SK-N-SH treated with all-trans-retinoic acid at 6 μM for 48 hours (cell line): ENCODE data around the gene PARD3B.

Experiments
- ATAC-seq: fragments of 200-7000 bp; cut with Tn5 transposase; 3 replicates; pipeline ENCODE4 v1.9.1; 2020; ENCODE audit warnings: mild to moderate bottlenecking, moderate library complexity
- ARNTL ChIP-seq: fragments of 450-650 bp; formaldehyde crosslinking; IDR thresholded peaks from 2 replicates; pipeline ENCODE4 v1.5.0; 2020; ENCODE audit warnings: low read depth, mild to moderate bottlenecking, moderate library complexity, borderline replicate concordance
- BACH2 ChIP-seq: fragments of 250-450 bp; sonication (Bioruptor Pico); IDR thresholded peaks from 2 replicates; pipeline ENCODE4 v1.9.0; 2021; ENCODE audit warnings: mild to moderate bottlenecking, borderline replicate concordance
- CREB5 ChIP-seq: fragments of 250-450 bp; sonication (Bioruptor Pico); IDR thresholded peaks from 2 replicates; pipeline ENCODE4 v1.5.1; 2020; ENCODE audit warnings: low read depth, mild to moderate bottlenecking, moderate library complexity
- CSDC2 ChIP-seq: fragments of 250-450 bp; sonication (Bioruptor Pico); IDR thresholded peaks from 2 replicates; pipeline ENCODE4 v1.5.0; 2020; ENCODE audit warnings: mild to moderate bottlenecking, moderate library complexity
- CSRNP3 ChIP-seq: fragments of 250-450 bp; sonication (Bioruptor Pico); IDR thresholded peaks from 2 replicates; pipeline ENCODE4 v1.5.1; 2021; ENCODE audit warnings: mild to moderate bottlenecking, moderate library complexity
- ESRRG ChIP-seq: fragments of 250-450 bp; sonication (Bioruptor Pico); IDR thresholded peaks from 2 replicates; pipeline ENCODE4 v1.6.1; 2021; ENCODE audit warnings: mild to moderate bottlenecking
- GLIS3 ChIP-seq: fragments of 250-450 bp; sonication (Bioruptor Pico); IDR thresholded peaks from 2 replicates; pipeline ENCODE4 v1.5.0; 2020; ENCODE audit warnings: mild to moderate bottlenecking, moderate library complexity
- ISL1 ChIP-seq: fragments of 250-450 bp; sonication (Bioruptor Pico); IDR thresholded peaks from 2 replicates; pipeline ENCODE4 v2.1.2; 2022; ENCODE audit warnings: mild to moderate bottlenecking, moderate library complexity
- OSR1 ChIP-seq: fragments of 250-450 bp; sonication (Bioruptor Pico); IDR thresholded peaks from 2 replicates; pipeline ENCODE4 v1.8.0; 2022; ENCODE audit warnings: moderate library complexity, mild to moderate bottlenecking, inconsistent platforms
- PATZ1 ChIP-seq: fragments of 250-450 bp; sonication (Bioruptor Pico); IDR thresholded peaks from 2 replicates; pipeline ENCODE4 v1.8.0; 2020; ENCODE audit warnings: mild to moderate bottlenecking, moderate library complexity, borderline replicate concordance
- RARB ChIP-seq: fragments of 250-450 bp; sonication (Bioruptor Pico); IDR thresholded peaks from 2 replicates; pipeline ENCODE4 v1.8.0; 2021; ENCODE audit warnings: mild to moderate bottlenecking, moderate library complexity
- TCF4 ChIP-seq: fragments of 250-450 bp; sonication (Bioruptor Pico); IDR thresholded peaks from 2 replicates; pipeline ENCODE4 v1.8.0; 2021; ENCODE audit warnings: mild to moderate bottlenecking, moderate library complexity, borderline replicate concordance
- TOX ChIP-seq: fragments of 250-450 bp; sonication (Bioruptor Pico); IDR thresholded peaks from 2 replicates; pipeline ENCODE4 v1.8.0; 2021; ENCODE audit warnings: mild to moderate bottlenecking, moderate library complexity, borderline replicate concordance
- ZC3H10 ChIP-seq: fragments of 250-450 bp; sonication (Bioruptor Pico); IDR thresholded peaks from 2 replicates; pipeline ENCODE4 v1.5.1; 2021; ENCODE audit warnings: mild to moderate bottlenecking, moderate library complexity
- ZFP3 ChIP-seq: fragments of 250-450 bp; sonication (Bioruptor Pico); IDR thresholded peaks from 2 replicates; pipeline ENCODE4 v1.5.0; 2020; ENCODE audit warnings: mild to moderate bottlenecking, moderate library complexity
- ZFP30 ChIP-seq: fragments of 450-650 bp; formaldehyde crosslinking; IDR thresholded peaks from 2 replicates; pipeline ENCODE4 v1.5.0; 2022; ENCODE audit warnings: mild to moderate bottlenecking, moderate library complexity
- ZNF565 ChIP-seq: fragments of 450-650 bp; formaldehyde crosslinking; conservative IDR thresholded peaks from 2 replicates; pipeline ENCODE4 v1.5.0; 2020; ENCODE audit warnings: low read depth, mild to moderate bottlenecking, moderate library complexity
- ZNF70 ChIP-seq: fragments of 450-650 bp; formaldehyde crosslinking; IDR thresholded peaks from 2 replicates; pipeline ENCODE4 v1.5.0; 2020; ENCODE audit warnings: mild to moderate bottlenecking, moderate library complexity
- ZNF8 ChIP-seq: fragments of 450-650 bp; formaldehyde crosslinking; IDR thresholded peaks from 2 replicates; pipeline ENCODE4 v1.5.0; 2020; ENCODE audit warnings: mild to moderate bottlenecking, moderate library complexity
- TF ChIP-seq, protein P1 (sequence below): fragments of 250-450 bp; sonication (Bioruptor Pico); IDR thresholded peaks from 2 replicates; pipeline ENCODE4 v1.8.0; 2021; ENCODE audit warnings: low read depth, mild to moderate bottlenecking, moderate library complexity, borderline replicate concordance

PARD3B gene

GRCh38 chr2:204871231-204871953 lies 326.1 kb downstream of the PARD3B start (continued):
- no peak for TF ChIP-seq CREB5 (CRISPR knock-in tag)

DNA sequence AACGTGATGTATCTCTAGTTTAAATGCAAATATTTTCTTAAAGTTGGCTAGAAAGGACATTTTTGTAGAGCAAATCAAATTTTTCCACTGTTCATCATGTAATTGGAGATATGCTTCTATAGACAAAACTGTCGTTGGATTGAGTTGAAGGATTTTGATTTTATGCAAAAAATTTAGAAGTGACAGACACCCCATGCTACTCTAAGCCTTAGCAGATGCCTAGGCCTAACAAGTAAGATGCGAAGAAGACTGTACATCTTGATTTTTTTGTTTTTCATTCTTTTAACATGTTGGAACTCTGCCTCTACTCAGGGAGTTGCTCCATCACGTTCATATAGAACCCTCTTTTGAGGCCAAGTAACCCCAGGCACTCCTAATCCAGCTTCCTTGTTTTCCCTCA lies 331.0 kb downstream of the PARD3B start:
- no peak for ATAC-seq
- TF ChIP-seq, protein P1, sequence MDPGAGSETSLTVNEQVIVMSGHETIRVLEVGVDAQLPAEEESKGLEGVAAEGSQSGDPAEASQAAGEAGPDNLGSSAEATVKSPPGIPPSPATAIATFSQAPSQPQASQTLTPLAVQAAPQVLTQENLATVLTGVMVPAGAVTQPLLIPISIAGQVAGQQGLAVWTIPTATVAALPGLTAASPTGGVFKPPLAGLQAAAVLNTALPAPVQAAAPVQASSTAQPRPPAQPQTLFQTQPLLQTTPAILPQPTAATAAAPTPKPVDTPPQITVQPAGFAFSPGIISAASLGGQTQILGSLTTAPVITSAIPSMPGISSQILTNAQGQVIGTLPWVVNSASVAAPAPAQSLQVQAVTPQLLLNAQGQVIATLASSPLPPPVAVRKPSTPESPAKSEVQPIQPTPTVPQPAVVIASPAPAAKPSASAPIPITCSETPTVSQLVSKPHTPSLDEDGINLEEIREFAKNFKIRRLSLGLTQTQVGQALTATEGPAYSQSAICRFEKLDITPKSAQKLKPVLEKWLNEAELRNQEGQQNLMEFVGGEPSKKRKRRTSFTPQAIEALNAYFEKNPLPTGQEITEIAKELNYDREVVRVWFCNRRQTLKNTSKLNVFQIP (CRISPR knock-in tag): no peak
- TF ChIP-seq ZNF8 (CRISPR knock-in tag) (no peak), BACH2 (CRISPR knock-in tag) (no peak), TCF4 (CRISPR knock-in tag) (no peak), OSR1 (CRISPR knock-in tag) (no peak), ZNF70 (CRISPR knock-in tag) (no peak), ZNF565 (CRISPR knock-in tag) (no peak), ZFP30 (CRISPR knock-in tag) (no peak), TOX (CRISPR knock-in tag) (no peak), ZFP3 (no peak), RARB (CRISPR knock-in tag) (no peak), ZC3H10 (CRISPR knock-in tag) (no peak), ESRRG (CRISPR knock-in tag) (no peak), GLIS3 (CRISPR knock-in tag) (no peak), CSRNP3 (CRISPR knock-in tag) (no peak), ISL1 (CRISPR knock-in tag) (no peak), ARNTL (CRISPR knock-in tag) (no peak), CREB5 (CRISPR knock-in tag) (no peak), CSDC2 (CRISPR knock-in tag) (no peak), PATZ1 (no peak)

DNA sequence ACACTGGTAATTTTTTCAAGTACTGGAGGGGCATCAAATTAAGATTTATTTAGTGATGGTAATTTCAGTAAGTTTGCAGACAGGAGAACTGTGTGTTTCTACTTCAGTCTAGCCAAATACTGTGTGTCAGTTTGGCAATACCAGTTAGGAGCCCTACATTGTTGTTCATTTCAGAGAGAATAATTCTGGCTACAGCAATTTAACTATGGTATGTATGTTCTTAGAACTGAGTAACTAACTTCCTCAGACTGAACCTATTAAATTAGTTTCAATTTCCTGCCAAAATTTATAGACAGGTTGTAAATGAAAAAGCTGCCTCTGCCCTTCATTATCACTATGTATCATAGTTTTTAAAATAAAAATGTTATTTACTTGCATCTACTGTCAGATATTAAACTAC lies 332.4 kb downstream of the PARD3B start:
- TF ChIP-seq, protein P1 (CRISPR knock-in tag): no peak
- no peak for TF ChIP-seq ISL1 (CRISPR knock-in tag)
- TF ChIP-seq BACH2 (CRISPR knock-in tag): no peak
- TF ChIP-seq ZFP3: no peak
- TF ChIP-seq RARB (CRISPR knock-in tag): no peak
- no peak for TF ChIP-seq ZNF8 (CRISPR knock-in tag)
- TF ChIP-seq ARNTL (CRISPR knock-in tag): no peak
- TF ChIP-seq GLIS3 (CRISPR knock-in tag): no peak
- no peak for TF ChIP-seq ZC3H10 (CRISPR knock-in tag)
- no peak for TF ChIP-seq CSDC2 (CRISPR knock-in tag)
- TF ChIP-seq TOX (CRISPR knock-in tag): no peak
- TF ChIP-seq ESRRG (CRISPR knock-in tag): no peak
- no peak for ATAC-seq
